Measurements from ENCODE around the gene CLNS1A.
"Not testable (repeated sequence)": the region's sequence is repeated elsewhere in the genome, so short reads cannot be mapped to it uniquely, and the experiment has no call there.

Gene CLNS1A

DNA sequence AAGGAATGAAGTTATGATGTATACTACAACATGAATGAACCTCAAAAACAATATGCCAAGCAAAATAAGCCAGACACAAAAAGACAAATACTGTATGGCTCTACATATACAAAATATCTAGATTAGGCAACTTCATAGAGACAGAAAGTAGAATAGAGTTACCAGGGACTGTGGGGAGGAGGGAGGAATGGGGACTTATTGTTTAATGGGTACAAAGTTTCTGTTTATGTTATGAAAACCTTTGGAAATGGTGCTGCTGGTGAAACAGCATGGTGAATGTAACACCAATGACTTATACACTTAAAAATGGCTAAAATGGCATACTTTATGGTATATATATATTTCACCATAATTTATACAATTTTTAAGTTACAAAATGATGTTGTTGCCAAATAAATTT lies 43.7 kb downstream of the CLNS1A start:
- H3K4me1 Mint-ChIP-seq (ENCODE audit: low read depth) = peaks cover 8% of the 10 kb centered on the region
- H3K27me3 Mint-ChIP-seq (ENCODE audit: low read depth) = peaks cover 10% of the 10 kb centered on the region
- no peaks in the 10 kb centered on the region for H3K9me3 Mint-ChIP-seq
- no peak overlapping the region for H3K4me3 Mint-ChIP-seq
- no peak overlapping the region for H3K27ac Mint-ChIP-seq
- peaks cover 2% of the 10 kb centered on the region for H3K36me3 Mint-ChIP-seq (ENCODE audit: low read depth)

DNA sequence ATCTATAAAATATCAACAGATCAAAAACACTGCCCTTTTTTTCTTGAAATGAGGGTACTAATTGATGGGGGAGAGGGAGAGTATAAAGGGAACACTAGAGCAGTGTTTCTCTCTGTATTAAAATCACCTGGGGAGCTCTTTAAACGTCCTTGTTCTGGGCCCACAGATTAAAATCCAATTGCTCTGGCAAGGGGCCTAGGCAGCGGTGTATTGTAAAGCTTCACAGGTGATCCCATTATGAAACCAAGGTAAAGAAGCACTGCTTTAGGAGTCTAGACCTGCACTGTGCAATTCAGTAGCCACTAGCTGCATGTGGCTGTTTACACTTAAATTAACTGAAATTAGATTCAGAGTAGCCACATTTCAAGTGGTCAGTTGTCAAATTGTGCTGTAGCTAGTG lies 44.9 kb downstream of the CLNS1A start:
- Mint-ChIP-seq H3K27me3 (ENCODE audit: low read depth) (peaks cover 13% of the 10 kb centered on the region), H3K9me3 (no peaks in the 10 kb centered on the region), H3K4me3 (no peak overlapping the region), H3K4me1 (ENCODE audit: low read depth) (peaks cover 10% of the 10 kb centered on the region), H3K36me3 (ENCODE audit: low read depth) (peaks cover 2% of the 10 kb centered on the region), H3K27ac (no peak overlapping the region)

DNA sequence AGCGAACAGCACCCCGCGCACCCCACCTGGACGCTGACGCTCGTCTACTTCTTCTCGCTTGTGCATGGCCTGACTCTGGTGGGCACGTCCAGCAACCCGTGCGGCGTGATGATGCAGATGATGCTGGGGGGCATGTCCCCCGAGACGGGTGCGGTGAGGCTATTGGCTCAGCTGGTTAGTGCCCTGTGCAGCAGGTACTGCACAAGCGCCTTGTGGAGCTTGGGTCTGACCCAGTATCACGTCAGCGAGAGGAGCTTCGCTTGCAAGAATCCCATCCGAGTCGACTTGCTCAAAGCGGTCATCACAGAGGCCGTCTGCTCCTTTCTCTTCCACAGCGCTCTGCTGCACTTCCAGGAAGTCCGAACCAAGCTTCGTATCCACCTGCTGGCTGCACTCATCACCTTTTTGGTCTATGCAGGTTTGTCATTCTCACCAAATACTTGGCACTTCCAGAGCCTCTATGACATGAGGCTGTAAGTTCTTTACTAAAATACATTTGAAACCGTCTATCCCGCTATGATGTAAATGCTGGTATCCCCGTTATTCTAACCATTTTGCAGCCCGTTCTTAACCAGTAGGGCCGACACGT lies 47.3 kb downstream of the CLNS1A start:
- Mint-ChIP-seq H3K9me3 (no peaks in the 10 kb centered on the region), H3K27ac (peak overlapping the region; percentile 31), H3K4me1 (ENCODE audit: low read depth) (peaks cover 10% of the 10 kb centered on the region), H3K36me3 (ENCODE audit: low read depth) (peaks cover 2% of the 10 kb centered on the region), H3K4me3 (peak overlapping the region; percentile 92), H3K27me3 (ENCODE audit: low read depth) (peaks cover 30% of the 10 kb centered on the region)

- Mint-ChIP-seq H3K36me3 (ENCODE audit: low read depth) (peaks cover 2% of the 10 kb centered on the region), H3K27ac (peak within 1 kb of the TSS; percentile 31), H3K4me3 (peak within 1 kb of the TSS; percentile 92), H3K9me3 (no peaks in the 10 kb centered on the region), H3K27me3 (ENCODE audit: low read depth) (peaks cover 30% of the 10 kb centered on the region), H3K4me1 (ENCODE audit: low read depth) (peaks cover 10% of the 10 kb centered on the region)
These were observed 47.9 kb downstream of the CLNS1A start, which contains the start of gene AQP11 for GRCh38 chr11:77589521-77590193. Gene AQP11 (plus strand): TSS chr11:77589953. CDS start chr11:77589993, 40 bp downstream.

GRCh38 chr11:77589181-77589520 lies 48.4 kb downstream of the CLNS1A start:
- peaks cover 2% of the 10 kb centered on the region for H3K36me3 Mint-ChIP-seq (ENCODE audit: low read depth)
- peaks cover 30% of the 10 kb centered on the region for H3K27me3 Mint-ChIP-seq (ENCODE audit: low read depth)
- no peaks in the 10 kb centered on the region for H3K9me3 Mint-ChIP-seq
- no peak overlapping the region for H3K27ac Mint-ChIP-seq
- H3K4me3 Mint-ChIP-seq = peak overlapping the region; percentile 82
- peaks cover 10% of the 10 kb centered on the region for H3K4me1 Mint-ChIP-seq (ENCODE audit: low read depth)

DNA sequence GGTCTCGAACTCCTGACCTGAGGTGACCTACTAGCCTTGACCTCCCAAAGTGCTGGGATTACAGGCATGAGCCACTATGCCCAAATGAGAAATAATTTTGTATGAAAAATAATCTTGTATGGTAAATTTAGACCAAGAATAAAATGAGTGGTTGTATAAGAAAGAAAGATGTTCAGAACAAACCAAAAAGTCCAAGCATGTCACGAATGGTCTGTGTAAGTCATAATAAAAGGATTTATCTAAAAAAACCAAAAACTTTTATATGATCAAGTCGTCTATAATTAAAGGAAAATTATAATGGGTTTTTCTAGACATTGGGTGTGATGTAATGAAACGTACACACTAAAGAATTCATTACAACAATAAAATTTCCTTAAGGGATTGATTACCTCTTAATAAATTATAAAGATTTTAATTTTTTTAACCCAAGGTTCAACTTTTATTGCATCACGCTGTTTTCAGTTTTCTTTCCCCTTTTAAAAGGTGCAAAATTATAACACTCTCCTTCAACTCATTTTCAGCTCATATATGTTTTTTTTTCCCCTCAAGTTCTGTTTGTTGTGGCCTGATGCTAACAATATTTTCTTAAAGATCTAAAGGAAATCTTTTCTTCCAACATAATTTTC lies 56.8 kb downstream of the CLNS1A start:
- Mint-ChIP-seq H3K27ac (no peak overlapping the region), H3K36me3 (ENCODE audit: low read depth) (no peaks in the 10 kb centered on the region), H3K9me3 (peaks cover 16% of the 10 kb centered on the region), H3K27me3 (ENCODE audit: low read depth) (peaks cover 5% of the 10 kb centered on the region), H3K4me1 (ENCODE audit: low read depth) (no peaks in the 10 kb centered on the region), H3K4me3 (no peak overlapping the region)

- H3K4me1 Mint-ChIP-seq (ENCODE audit: low read depth); H3K36me3 Mint-ChIP-seq (ENCODE audit: low read depth); H3K27me3 Mint-ChIP-seq (ENCODE audit: low read depth); H3K27ac Mint-ChIP-seq; H3K9me3 Mint-ChIP-seq; H3K4me3 Mint-ChIP-seq: not testable (repeated sequence)
These were observed 62.2 kb downstream of the CLNS1A start for GRCh38 chr11:77575428-77575827.

DNA sequence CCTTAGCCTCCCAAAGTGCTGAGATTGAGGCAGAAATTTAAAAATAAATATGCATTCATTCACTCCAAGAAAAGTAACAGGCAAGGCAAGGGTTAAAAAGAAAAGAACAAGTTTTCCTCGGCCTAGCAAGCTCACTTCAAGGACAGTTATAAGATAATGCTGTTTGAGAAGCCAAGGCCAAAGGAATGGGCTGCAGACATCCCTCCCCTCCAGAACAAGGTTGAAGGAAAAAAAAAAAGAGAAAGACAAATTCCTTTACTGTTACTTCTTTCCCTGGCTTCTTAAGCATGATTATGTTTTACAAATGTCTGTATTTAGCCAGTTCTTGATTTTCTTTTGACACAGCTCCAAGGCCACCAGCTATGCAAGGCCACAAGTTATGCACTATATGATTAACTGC lies 66.7 kb downstream of the CLNS1A start:
- H3K36me3 Mint-ChIP-seq (ENCODE audit: low read depth); H3K27me3 Mint-ChIP-seq (ENCODE audit: low read depth); H3K9me3 Mint-ChIP-seq; H3K4me3 Mint-ChIP-seq; H3K4me1 Mint-ChIP-seq (ENCODE audit: low read depth); H3K27ac Mint-ChIP-seq: not testable (repeated sequence)

DNA sequence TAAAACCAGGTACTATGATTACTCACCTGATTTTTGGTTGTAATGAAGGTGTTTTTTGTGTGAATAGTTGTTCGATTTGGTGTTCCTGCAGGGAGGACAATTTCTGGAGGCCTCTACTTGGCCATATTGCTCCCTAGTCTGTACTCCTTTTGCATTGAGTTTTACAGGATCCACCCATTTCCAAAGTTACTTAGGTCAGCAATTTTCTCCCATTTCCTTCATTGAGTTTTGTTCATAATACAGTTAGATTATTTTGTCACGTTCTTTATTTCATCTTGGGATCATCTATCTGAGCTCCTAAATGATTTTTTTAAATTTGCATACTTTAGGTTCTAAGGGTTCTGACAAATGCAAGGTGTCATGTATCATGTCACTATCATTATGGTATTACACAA lies 67.9 kb downstream of the CLNS1A start:
- no peaks in the 10 kb centered on the region for H3K9me3 Mint-ChIP-seq
- H3K4me1 Mint-ChIP-seq (ENCODE audit: low read depth) = no peaks in the 10 kb centered on the region
- no peak overlapping the region for H3K4me3 Mint-ChIP-seq
- H3K36me3 Mint-ChIP-seq (ENCODE audit: low read depth) = no peaks in the 10 kb centered on the region
- peaks cover 5% of the 10 kb centered on the region for H3K27me3 Mint-ChIP-seq (ENCODE audit: low read depth)
- no peak overlapping the region for H3K27ac Mint-ChIP-seq

DNA sequence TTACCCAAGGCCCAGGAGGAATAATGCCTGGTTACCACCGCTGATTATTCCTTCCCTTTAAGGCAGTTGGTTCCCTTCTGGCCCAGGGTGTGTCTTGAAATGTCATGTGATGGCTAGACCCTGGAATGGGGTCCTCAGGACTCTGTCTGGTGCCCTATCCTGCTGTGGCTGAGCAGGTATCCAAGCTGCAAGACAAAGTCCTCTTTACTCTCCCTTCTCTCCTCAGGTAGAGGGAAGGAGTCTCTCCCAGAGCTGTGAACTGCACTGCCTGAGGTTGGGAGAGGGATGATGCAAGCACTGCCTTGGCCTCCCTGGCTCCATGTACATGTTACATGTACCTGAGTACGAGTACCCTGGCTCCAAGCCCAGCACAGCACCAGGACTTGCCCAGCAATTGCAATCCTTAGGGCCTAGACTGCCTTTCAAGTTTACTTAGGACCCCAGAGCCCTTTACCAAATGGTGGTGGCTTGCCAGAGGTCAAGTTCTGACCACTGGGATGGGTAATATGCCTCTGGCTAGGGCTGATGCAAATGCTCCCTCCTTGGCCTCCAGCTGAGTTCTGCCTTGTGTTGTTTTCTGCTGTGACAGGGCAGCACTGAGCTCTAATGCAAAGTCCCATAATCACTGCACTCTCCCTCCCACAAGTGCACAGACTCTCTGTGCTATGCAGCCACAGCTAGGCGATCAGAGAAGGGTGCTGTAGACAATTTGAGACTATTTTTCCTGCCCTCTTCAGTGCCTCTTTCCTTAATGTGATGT lies 68.5 kb downstream of the CLNS1A start:
- Mint-ChIP-seq H3K27me3 (ENCODE audit: low read depth) (peaks cover 7% of the 10 kb centered on the region), H3K4me3 (no peak overlapping the region), H3K27ac (no peak overlapping the region), H3K9me3 (no peaks in the 10 kb centered on the region), H3K4me1 (ENCODE audit: low read depth) (no peaks in the 10 kb centered on the region), H3K36me3 (ENCODE audit: low read depth) (no peaks in the 10 kb centered on the region)

GRCh38 chr11:77568306-77568705 lies 69.3 kb downstream of the CLNS1A start:
- H3K9me3 Mint-ChIP-seq = no peaks in the 10 kb centered on the region
- H3K4me3 Mint-ChIP-seq = no peak overlapping the region
- no peak overlapping the region for H3K27ac Mint-ChIP-seq
- no peaks in the 10 kb centered on the region for H3K36me3 Mint-ChIP-seq (ENCODE audit: low read depth)
- no peaks in the 10 kb centered on the region for H3K4me1 Mint-ChIP-seq (ENCODE audit: low read depth)
- H3K27me3 Mint-ChIP-seq (ENCODE audit: low read depth) = peaks cover 8% of the 10 kb centered on the region
